HepG2 (cell line): ENCODE results near the gene UBB. TPM values are rescaled to one million over a fixed set of nuclear protein-coding genes. Genes with fewer than 3 reads are reported as not detected.

ENCODE experiments used
- BHLHE40 ChIP-seq: IDR thresholded peaks from 2 replicates; pipeline ENCODE4 v1.6.1; 2011; ENCODE audit warnings: low read length, improper control_type of control experiment
- CEBPG ChIP-seq: IDR thresholded peaks from 2 replicates; pipeline ENCODE4 v1.6.1; 2016
- DMAP1 ChIP-seq: IDR thresholded peaks from 2 replicates; pipeline ENCODE4 v1.6.1; 2016
- EZH2 ChIP-seq: conservative IDR thresholded peaks from 2 replicates; pipeline ENCODE4 v1.6.1; 2012; ENCODE audit warnings: mild to moderate bottlenecking, low read depth, low read length, moderate library complexity
- GABPB1 ChIP-seq: IDR thresholded peaks from 2 replicates; pipeline ENCODE4 v1.6.1; 2016; ENCODE audit warnings: mild to moderate bottlenecking, missing genetic modification reagents, moderate library complexity, missing compliant biosample characterization
- HDAC1 ChIP-seq: sonication (generic); formaldehyde crosslinking; IDR thresholded peaks from 2 replicates; pipeline ENCODE4 v1.5.1; 2020; ENCODE audit warnings: mild to moderate bottlenecking, missing genetic modification reagents
- HDAC6 ChIP-seq: fragments of 200-600 bp; sonication (generic); IDR thresholded peaks from 2 replicates; pipeline ENCODE4 v1.7.0; 2017; ENCODE audit warnings: mild to moderate bottlenecking, antibody characterized with exemption, low read length, low read depth
- IRF2 ChIP-seq: IDR thresholded peaks from 2 replicates; pipeline ENCODE4 v1.6.1; 2018; ENCODE audit warnings: missing genetic modification reagents, missing compliant biosample characterization
- PITX1 ChIP-seq: sonication (generic); formaldehyde crosslinking; IDR thresholded peaks from 2 replicates; pipeline ENCODE4 v1.5.1; 2020; ENCODE audit warnings: mild to moderate bottlenecking, missing genetic modification reagents
- PRMT3 ChIP-seq: sonication (generic); formaldehyde crosslinking; IDR thresholded peaks from 2 replicates; pipeline ENCODE4 v1.8.1; 2022; ENCODE audit warnings: low read depth, mild to moderate bottlenecking, moderate library complexity, missing genetic modification reagents, borderline replicate concordance
- REL ChIP-seq: sonication (generic); formaldehyde crosslinking; conservative IDR thresholded peaks from 2 replicates; pipeline ENCODE4 v1.8.0; 2022; ENCODE audit warnings: mild to moderate bottlenecking, missing genetic modification reagents, moderate library complexity
- SMARCE1 ChIP-seq: fragments of 450-650 bp; IDR thresholded peaks from 2 replicates; pipeline ENCODE4 v1.6.1; 2017; ENCODE audit warnings: borderline replicate concordance
- SOX13 ChIP-seq, 3 experiments: fragments of 450-650 bp in 1 of 3; sonication (generic) in 1 of 3; formaldehyde crosslinking in 1 of 3; IDR thresholded peaks in 2 of 3; conservative IDR thresholded peaks in 1 of 3; 2 replicates each; pipeline versions ENCODE4 v1.5.0 to v1.6.1; 2016 to 2020; ENCODE audit warnings: antibody characterized with exemption in 1 of 3, mild to moderate bottlenecking in 1 of 3, missing compliant biosample characterization in 1 of 3, missing genetic modification reagents in 1 of 3, moderate library complexity in 1 of 3
- SOX5 ChIP-seq: IDR thresholded peaks from 2 replicates; pipeline ENCODE4 v1.6.1; 2016; ENCODE audit warnings: borderline replicate concordance
- TGIF2 ChIP-seq: IDR thresholded peaks from 2 replicates; pipeline ENCODE4 v1.6.1; 2016; ENCODE audit warnings: control low read depth, missing compliant biosample characterization
- ZBTB20 ChIP-seq: sonication (generic); formaldehyde crosslinking; IDR thresholded peaks from 2 replicates; pipeline ENCODE4 v1.8.1; 2023; ENCODE audit warnings: missing genetic modification reagents, low read depth, mild to moderate bottlenecking, borderline replicate concordance
- ZFP36L1 ChIP-seq: sonication (generic); formaldehyde crosslinking; IDR thresholded peaks from 2 replicates; pipeline ENCODE4 v1.8.0; 2022; ENCODE audit warnings: mild to moderate bottlenecking, missing genetic modification reagents, moderate library complexity
- ZFY ChIP-seq: sonication (generic); formaldehyde crosslinking; IDR thresholded peaks from 2 replicates; pipeline ENCODE4 v1.4.0; 2020; ENCODE audit warnings: missing genetic modification reagents
- ZNF317 ChIP-seq: sonication (generic); formaldehyde crosslinking; IDR thresholded peaks from 2 replicates; pipeline ENCODE4 v1.5.0; 2020; ENCODE audit warnings: mild to moderate bottlenecking, missing genetic modification reagents
- ZNF335 ChIP-seq: sonication (generic); formaldehyde crosslinking; IDR thresholded peaks from 2 replicates; pipeline ENCODE4 v1.4.0; 2020; ENCODE audit warnings: missing genetic modification reagents
- ZNF382 ChIP-seq: sonication (generic); formaldehyde crosslinking; IDR thresholded peaks from 2 replicates; pipeline ENCODE4 v1.5.0; 2020; ENCODE audit warnings: missing genetic modification reagents, mild to moderate bottlenecking, borderline replicate concordance
- ZSCAN21 ChIP-seq: sonication (generic); formaldehyde crosslinking; IDR thresholded peaks from 2 replicates; pipeline ENCODE4 v1.8.0; 2022; ENCODE audit warnings: mild to moderate bottlenecking, missing genetic modification reagents, moderate library complexity, borderline replicate concordance
- polyA plus RNA-seq, 8 experiments: library from polyadenylated mRNA; depleted of rRNA in 3 of 8; stranded (reverse) in 7 of 8; unstranded in 1 of 8; fragments of >200 nt; fragmentation: Illumina TruSeq in 4 of 8; extraction: Trizol in 4 of 8; gene quantifications; 2 replicates each; pipeline versions ENCODE4 v1.2.1 to v1.2.3, GENCODE V29; 2011 to 2016; ENCODE audit warnings: low read depth in 4 of 8, missing spikeins in 1 of 8, mixed read lengths in 1 of 8; ENCODE audit not compliant: insufficient read depth in 1 of 8
- total RNA-seq, 5 experiments: library from RNA; depleted of rRNA; stranded (reverse); fragments of >200 nt; fragmentation: Illumina TruSeq; extraction: Trizol; gene quantifications; 2 replicates each; pipeline ENCODE4 v1.2.3, GENCODE V29; 2016; ENCODE audit warnings: low read depth in 1 of 5
- TF ChIP-seq, protein P1 (sequence below): IDR thresholded peaks from 2 replicates; pipeline ENCODE4 v1.6.1; 2016; ENCODE audit warnings: mild to moderate bottlenecking, missing biosample characterization, missing genetic modification reagents
- TF ChIP-seq, protein P2 (sequence below): sonication (generic); formaldehyde crosslinking; IDR thresholded peaks from 2 replicates; pipeline ENCODE4 v1.5.0; 2020; ENCODE audit warnings: mild to moderate bottlenecking, missing genetic modification reagents
- TF ChIP-seq, protein P3 (sequence below): sonication (generic); formaldehyde crosslinking; IDR thresholded peaks from 2 replicates; pipeline ENCODE4 v1.5.1; 2020; ENCODE audit warnings: missing genetic modification reagents, mild to moderate bottlenecking, borderline replicate concordance
- TF ChIP-seq, protein P4 (sequence below): sonication (generic); formaldehyde crosslinking; IDR thresholded peaks from 2 replicates; pipeline ENCODE4 v1.4.0; 2020; ENCODE audit warnings: missing genetic modification reagents

The UBB gene
- total and polyA plus RNA-seq, 2 of the 13 experiments (the other 11 are each of a cell fraction or from before 2014, with no cell fraction given): 1,130 to 2,066 TPM

DNA sequence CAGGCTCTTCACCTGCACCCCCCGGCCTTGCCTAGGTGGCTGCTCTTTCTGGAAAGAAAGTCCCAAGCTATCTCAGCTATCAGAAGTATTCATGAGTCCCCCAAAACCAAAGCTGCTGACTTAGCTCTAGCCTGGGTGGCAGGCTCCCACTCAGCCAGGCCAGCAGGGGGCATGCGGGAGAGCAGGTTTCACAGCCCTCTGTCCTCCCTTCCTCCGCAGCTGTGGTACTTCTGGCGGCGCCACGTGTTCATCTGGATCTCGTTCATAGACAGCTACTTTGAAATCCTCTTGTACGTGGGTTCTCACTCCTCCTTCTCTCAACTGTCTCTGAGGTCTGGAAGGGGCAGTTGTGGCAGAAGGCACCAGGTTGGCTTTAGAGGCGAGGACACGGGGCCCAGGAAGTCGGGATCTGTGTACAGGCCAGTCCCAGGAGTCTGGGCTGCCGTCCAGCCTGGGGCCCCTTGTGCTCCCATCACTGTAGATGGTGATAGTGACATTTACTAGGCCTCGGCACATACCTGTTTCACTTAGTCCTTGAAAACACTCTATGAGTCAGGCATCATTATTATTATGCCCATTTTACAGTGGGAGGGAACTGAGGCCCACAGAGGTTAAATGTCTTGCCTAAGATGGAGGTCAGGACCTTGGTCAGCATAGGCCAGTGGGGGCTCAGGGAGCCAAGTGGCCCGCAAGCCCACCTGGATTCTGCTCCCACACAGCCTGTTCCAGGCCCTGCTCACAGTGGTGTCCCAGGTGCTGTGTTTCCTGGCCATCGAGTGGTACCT lies 47.4 kb downstream of the UBB start (continued):
- TF ChIP-seq SOX5 (CRISPR knock-in tag): no peak
- TF ChIP-seq SMARCE1: no peak
- no peak for TF ChIP-seq EZH2
- TF ChIP-seq, protein P1, sequence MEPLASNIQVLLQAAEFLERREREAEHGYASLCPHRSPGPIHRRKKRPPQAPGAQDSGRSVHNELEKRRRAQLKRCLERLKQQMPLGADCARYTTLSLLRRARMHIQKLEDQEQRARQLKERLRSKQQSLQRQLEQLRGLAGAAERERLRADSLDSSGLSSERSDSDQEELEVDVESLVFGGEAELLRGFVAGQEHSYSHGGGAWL (CRISPR knock-in tag): peak; percentile 60; the same call in 1 of the 2 replicates
- TF ChIP-seq ZNF335 (CRISPR knock-in tag): no peak
- 0 out of 2 replicates have a peak, but pooled peaks have one; percentile 44 for TF ChIP-seq IRF2 (CRISPR knock-in tag)
- TF ChIP-seq, protein P2, sequence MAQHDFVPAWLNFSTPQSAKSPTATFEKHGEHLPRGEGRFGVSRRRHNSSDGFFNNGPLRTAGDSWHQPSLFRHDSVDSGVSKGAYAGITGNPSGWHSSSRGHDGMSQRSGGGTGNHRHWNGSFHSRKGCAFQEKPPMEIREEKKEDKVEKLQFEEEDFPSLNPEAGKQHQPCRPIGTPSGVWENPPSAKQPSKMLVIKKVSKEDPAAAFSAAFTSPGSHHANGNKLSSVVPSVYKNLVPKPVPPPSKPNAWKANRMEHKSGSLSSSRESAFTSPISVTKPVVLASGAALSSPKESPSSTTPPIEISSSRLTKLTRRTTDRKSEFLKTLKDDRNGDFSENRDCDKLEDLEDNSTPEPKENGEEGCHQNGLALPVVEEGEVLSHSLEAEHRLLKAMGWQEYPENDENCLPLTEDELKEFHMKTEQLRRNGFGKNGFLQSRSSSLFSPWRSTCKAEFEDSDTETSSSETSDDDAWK (CRISPR knock-in tag): no peak
- TF ChIP-seq, protein P3, sequence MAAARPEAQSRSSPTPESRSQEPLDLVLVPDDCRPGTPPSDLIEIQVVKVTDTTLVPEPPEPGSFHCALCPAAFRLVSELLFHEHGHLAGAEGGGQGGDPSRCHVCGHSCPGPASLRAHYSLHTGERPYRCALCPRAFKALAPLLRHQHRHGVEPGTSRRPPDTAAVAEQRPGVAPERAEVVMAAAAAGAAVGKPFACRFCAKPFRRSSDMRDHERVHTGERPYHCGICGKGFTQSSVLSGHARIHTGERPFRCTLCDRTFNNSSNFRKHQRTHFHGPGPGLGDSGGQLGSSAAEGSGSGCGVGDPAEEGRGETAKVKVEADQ: no peak; the same call in 1 of the 2 replicates
- TF ChIP-seq ZNF382: no peak
- TF ChIP-seq ZFY: peak; percentile 71
- TF ChIP-seq ZNF317 (CRISPR knock-in tag): no peak
- no peak for TF ChIP-seq REL (CRISPR knock-in tag)
- TF ChIP-seq, protein P4, sequence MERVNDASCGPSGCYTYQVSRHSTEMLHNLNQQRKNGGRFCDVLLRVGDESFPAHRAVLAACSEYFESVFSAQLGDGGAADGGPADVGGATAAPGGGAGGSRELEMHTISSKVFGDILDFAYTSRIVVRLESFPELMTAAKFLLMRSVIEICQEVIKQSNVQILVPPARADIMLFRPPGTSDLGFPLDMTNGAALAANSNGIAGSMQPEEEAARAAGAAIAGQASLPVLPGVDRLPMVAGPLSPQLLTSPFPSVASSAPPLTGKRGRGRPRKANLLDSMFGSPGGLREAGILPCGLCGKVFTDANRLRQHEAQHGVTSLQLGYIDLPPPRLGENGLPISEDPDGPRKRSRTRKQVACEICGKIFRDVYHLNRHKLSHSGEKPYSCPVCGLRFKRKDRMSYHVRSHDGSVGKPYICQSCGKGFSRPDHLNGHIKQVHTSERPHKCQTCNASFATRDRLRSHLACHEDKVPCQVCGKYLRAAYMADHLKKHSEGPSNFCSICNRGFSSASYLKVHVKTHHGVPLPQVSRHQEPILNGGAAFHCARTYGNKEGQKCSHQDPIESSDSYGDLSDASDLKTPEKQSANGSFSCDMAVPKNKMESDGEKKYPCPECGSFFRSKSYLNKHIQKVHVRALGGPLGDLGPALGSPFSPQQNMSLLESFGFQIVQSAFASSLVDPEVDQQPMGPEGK (CRISPR knock-in tag): peak; percentile 41; the same call in 1 of the 2 replicates
- 0 out of 2 replicates have a peak, but pooled peaks have one; percentile 7 for TF ChIP-seq CEBPG (CRISPR knock-in tag)
- peak; percentile 83 for TF ChIP-seq DMAP1
- 0 out of 2 replicates have a peak, but pooled peaks have one; percentile 28 for TF ChIP-seq ZBTB20 (CRISPR knock-in tag)
- 0 out of 2 replicates have a peak, but pooled peaks have one; percentile 28 for TF ChIP-seq HDAC1 (CRISPR knock-in tag)
- no peak for TF ChIP-seq PRMT3
- peak; percentile 38 for TF ChIP-seq BHLHE40
- no peak for TF ChIP-seq SOX13 (IDR thresholded peaks at IDR 0.05)
- peak in 1 of 2 experiments; percentile 16; a peak in 1 of 4 replicates for TF ChIP-seq SOX13 (CRISPR knock-in tag; conservative IDR thresholded peaks at IDR 0.05 in 1 of 2, IDR thresholded peaks at IDR 0.05 in 1 of 2)
- peak; percentile 42; the same call in 1 of the 2 replicates for TF ChIP-seq TGIF2 (CRISPR knock-in tag)
- TF ChIP-seq ZSCAN21 (CRISPR knock-in tag): peak; percentile 73
- no peak for TF ChIP-seq ZFP36L1 (CRISPR knock-in tag)
- TF ChIP-seq PITX1: no peak
- TF ChIP-seq GABPB1 (CRISPR knock-in tag): peak; percentile 46
- no peak for TF ChIP-seq HDAC6
